Esophagus mucosa (tissue), 1 donor: ENCODE measurements around the gene AKAP3. TPM values are rescaled to one million over a fixed set of nuclear protein-coding genes. Genes with fewer than 3 reads are reported as not detected.

ENCODE experiments used
- ATAC-seq: fragments of 200-7000 bp; cut with Tn5 transposase; one replicate; pipeline ENCODE4 v1.9.1; 2020
- total RNA-seq: library from RNA; stranded (reverse); gene quantifications from one replicate; pipeline ENCODE4 v1.2.4, GENCODE V29; 2023
- donor health status: DM: yes; HTN: yes; CAD: no.

The AKAP3 gene
- total RNA-seq, 1 donor from 2014 or later: 0.32 TPM

GRCh38 chr12:4595881-4596280, 53.0 kb downstream of the AKAP3 start:
- ATAC-seq: no peak

GRCh38 chr12:4591180-4591687, 57.6 kb downstream of the AKAP3 start:
- peak; percentile 65 for ATAC-seq

- ATAC-seq: no peak
Observed at GRCh38 chr12:4589941-4590340, 58.9 kb downstream of the AKAP3 start.

- ATAC-seq: no peak
Observed at GRCh38 chr12:4588916-4589315, 59.9 kb downstream of the AKAP3 start.

GRCh38 chr12:4587108-4587507, 61.7 kb downstream of the AKAP3 start:
- ATAC-seq: no peak

GRCh38 chr12:4586500-4586899, 62.4 kb downstream of the AKAP3 start:
- ATAC-seq: no peak

GRCh38 chr12:4584896-4585295, 64.0 kb downstream of the AKAP3 start:
- no peak for ATAC-seq

- no peak for ATAC-seq
Observed at GRCh38 chr12:4584281-4584680, 64.6 kb downstream of the AKAP3 start.

GRCh38 chr12:4580281-4580688, 68.6 kb downstream of the AKAP3 start:
- ATAC-seq: no peak

- ATAC-seq: peak; percentile 36
Observed at GRCh38 chr12:4579305-4580102, 69.3 kb downstream of the AKAP3 start.

GRCh38 chr12:4572680-4573079, 76.2 kb downstream of the AKAP3 start:
- ATAC-seq: no peak

GRCh38 chr12:4569261-4569660, 79.6 kb downstream of the AKAP3 start:
- ATAC-seq: no peak

GRCh38 chr12:4567073-4567881, 81.6 kb downstream of the AKAP3 start:
- ATAC-seq: peak; percentile 35

- no peak for ATAC-seq
Observed at GRCh38 chr12:4566474-4566873, 82.4 kb downstream of the AKAP3 start.

Other genes starting within 250 kb of the AKAP3 start
- not detected for gene FGF6, start 203.2 kb downstream of the AKAP3 start, total RNA-seq
- gene RAD51AP1, start 110.2 kb downstream of the AKAP3 start, total RNA-seq: 7.9 TPM
- gene DYRK4, start 86.8 kb downstream of the AKAP3 start, total RNA-seq: 22.7 TPM
- gene NDUFA9, start 63 bp upstream of the AKAP3 start, total RNA-seq: 83.4 TPM
- gene GALNT8, start 71.3 kb upstream of the AKAP3 start, total RNA-seq: not detected